HepG2 (cell line): ENCODE results near the gene TMC2. TPM values are rescaled to one million over a fixed set of nuclear protein-coding genes. Genes with fewer than 3 reads are reported as not detected.

Source experiments
- FOXK1 ChIP-seq: sonication (generic); formaldehyde crosslinking; IDR thresholded peaks from 2 replicates; pipeline ENCODE4 v1.4.0; 2020; ENCODE audit warnings: low read depth, missing genetic modification reagents, borderline replicate concordance
- KDM5A ChIP-seq: fragments of 200-600 bp; sonication (generic); IDR thresholded peaks from 2 replicates; pipeline ENCODE4 v1.7.0; 2018; ENCODE audit warnings: antibody characterized with exemption, mild to moderate bottlenecking, low read length, borderline replicate concordance
- NAIF1 ChIP-seq: sonication (generic); formaldehyde crosslinking; IDR thresholded peaks from 2 replicates; pipeline ENCODE4 v1.5.0; 2020; ENCODE audit warnings: mild to moderate bottlenecking, missing genetic modification reagents, borderline replicate concordance
- SRSF4 ChIP-seq: fragments of 200-400 bp; formaldehyde crosslinking; IDR thresholded peaks from one replicate; pipeline ENCODE4 v1.6.1; 2018; ENCODE audit warnings: mild to moderate bottlenecking, low read depth, low read length, moderate library complexity; ENCODE audit not compliant: poor library complexity, severe bottlenecking
- U2AF1 ChIP-seq: fragments of 200-400 bp; formaldehyde crosslinking; optimal IDR thresholded peaks from 2 replicates; pipeline ENCODE3; 2017; ENCODE audit warnings: mild to moderate bottlenecking, low read depth, low read length
- ZNF10 ChIP-seq: sonication (generic); formaldehyde crosslinking; IDR thresholded peaks from 2 replicates; pipeline ENCODE4 v1.4.0; 2020; ENCODE audit warnings: mild to moderate bottlenecking, low read depth, missing genetic modification reagents, borderline replicate concordance
- ZNF609 ChIP-seq: sonication (generic); formaldehyde crosslinking; IDR thresholded peaks from 2 replicates; pipeline ENCODE4 v1.4.0; 2020; ENCODE audit warnings: mild to moderate bottlenecking, missing genetic modification reagents, borderline replicate concordance
- polyA plus RNA-seq, 8 experiments: library from polyadenylated mRNA; depleted of rRNA in 3 of 8; stranded (reverse) in 7 of 8; unstranded in 1 of 8; fragments of >200 nt; fragmentation: Illumina TruSeq in 4 of 8; extraction: Trizol in 4 of 8; gene quantifications; 2 replicates each; pipeline versions ENCODE4 v1.2.1 to v1.2.3, GENCODE V29; 2011 to 2016; ENCODE audit warnings: low read depth in 4 of 8, missing spikeins in 1 of 8, mixed read lengths in 1 of 8; ENCODE audit not compliant: insufficient read depth in 1 of 8
- total RNA-seq, 5 experiments: library from RNA; depleted of rRNA; stranded (reverse); fragments of >200 nt; fragmentation: Illumina TruSeq; extraction: Trizol; gene quantifications; 2 replicates each; pipeline ENCODE4 v1.2.3, GENCODE V29; 2016; ENCODE audit warnings: low read depth in 1 of 5

The TMC2 gene
- total and polyA plus RNA-seq, 2 of the 13 experiments (the other 11 are each of a cell fraction or from before 2014, with no cell fraction given), result not detected

DNA sequence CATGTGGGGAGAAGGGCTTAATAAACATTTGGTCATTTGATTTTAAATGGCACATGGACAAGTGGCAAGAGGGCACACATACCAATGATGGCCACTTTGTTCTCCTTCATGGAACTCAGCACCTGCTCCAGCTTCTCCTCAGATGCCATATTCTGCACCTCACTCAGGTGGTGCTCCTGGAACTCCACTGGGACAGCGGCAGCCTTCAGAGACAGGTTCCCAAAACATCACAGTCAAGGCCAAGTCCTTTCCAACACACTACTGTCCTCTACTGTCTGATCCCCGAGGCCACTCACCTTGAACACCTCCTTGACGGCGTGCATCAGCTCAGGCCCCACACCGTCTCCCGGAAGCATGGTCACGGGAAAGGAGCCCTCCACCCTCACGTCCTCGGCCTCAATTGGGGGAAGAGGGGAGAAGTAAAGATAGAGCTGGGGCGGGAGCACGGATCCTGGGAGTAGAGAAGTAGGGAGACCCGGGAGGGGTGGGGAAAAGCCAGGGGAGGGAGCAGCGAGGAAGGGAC, 127.1 kb downstream of the TMC2 start (continued):
- TF ChIP-seq NAIF1 (no peak), SRSF4 (no peak), FOXK1 (no peak), ZNF10 (CRISPR knock-in tag) (0 out of 2 replicates have a peak, but pooled peaks have one; percentile 11), ZNF609 (CRISPR knock-in tag) (no peak), U2AF1 (no peak), KDM5A (no peak)
